Esophagus squamous epithelium (tissue), 4 donors: ENCODE data around the gene DUXB.

Source experiments
- POLR2A ChIP-seq, 4 donors: fragments of 450-650 bp; IDR thresholded peaks; one replicate each; pipeline ENCODE4 v1.6.1; 2017; ENCODE audit warnings: antibody characterized with exemption in 4 of 4, mild to moderate bottlenecking in 4 of 4, moderate library complexity in 3 of 4
- TF ChIP-seq, protein P1 (sequence below), 6 experiments: fragments of 450-650 bp in 4 of 6; fragments of 200-600 bp in 2 of 6; sonication (generic) in 2 of 6; IDR thresholded peaks; one replicate each; pipeline ENCODE4 v1.5.1; 2016 to 2019; ENCODE audit warnings: antibody characterized with exemption in 6 of 6, mild to moderate bottlenecking in 4 of 6, moderate library complexity in 4 of 6

- TF ChIP-seq, protein P1, sequence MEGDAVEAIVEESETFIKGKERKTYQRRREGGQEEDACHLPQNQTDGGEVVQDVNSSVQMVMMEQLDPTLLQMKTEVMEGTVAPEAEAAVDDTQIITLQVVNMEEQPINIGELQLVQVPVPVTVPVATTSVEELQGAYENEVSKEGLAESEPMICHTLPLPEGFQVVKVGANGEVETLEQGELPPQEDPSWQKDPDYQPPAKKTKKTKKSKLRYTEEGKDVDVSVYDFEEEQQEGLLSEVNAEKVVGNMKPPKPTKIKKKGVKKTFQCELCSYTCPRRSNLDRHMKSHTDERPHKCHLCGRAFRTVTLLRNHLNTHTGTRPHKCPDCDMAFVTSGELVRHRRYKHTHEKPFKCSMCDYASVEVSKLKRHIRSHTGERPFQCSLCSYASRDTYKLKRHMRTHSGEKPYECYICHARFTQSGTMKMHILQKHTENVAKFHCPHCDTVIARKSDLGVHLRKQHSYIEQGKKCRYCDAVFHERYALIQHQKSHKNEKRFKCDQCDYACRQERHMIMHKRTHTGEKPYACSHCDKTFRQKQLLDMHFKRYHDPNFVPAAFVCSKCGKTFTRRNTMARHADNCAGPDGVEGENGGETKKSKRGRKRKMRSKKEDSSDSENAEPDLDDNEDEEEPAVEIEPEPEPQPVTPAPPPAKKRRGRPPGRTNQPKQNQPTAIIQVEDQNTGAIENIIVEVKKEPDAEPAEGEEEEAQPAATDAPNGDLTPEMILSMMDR (IDR thresholded peaks at IDR 0.05): no peak
- TF ChIP-seq POLR2A (IDR thresholded peaks at IDR 0.05): no peak
These were observed 43.1 kb downstream of the DUXB start for GRCh38 chr16:75658175-75658574.
